Cortex of kidney (tissue), 1 donor: ENCODE results near the gene CD177.
"Not testable (repeated sequence)": the region's sequence is repeated elsewhere in the genome, so short reads cannot be mapped to it uniquely, and the experiment has no call there.

Source experiments
- DNase-seq: peaks from one replicate; lab custom pipeline; 2025; lab: John Stamatoyannopoulos, UW

Gene CD177

GRCh38 chr19:43353606-43354304, at the start of gene CD177:
CD177 (plus strand) TSS chr19:43353686; CDS start chr19:43353715, 29 bp downstream.
- no peak for DNase-seq

- no peak for DNase-seq
These were observed 47.8 kb upstream of the CD177 start for GRCh38 chr19:43305642-43306041.

- no peak for DNase-seq
These were observed 47.4 kb upstream of the CD177 start for GRCh38 chr19:43306097-43306496.

GRCh38 chr19:43308244-43308815, 45.2 kb upstream of the CD177 start:
- no peak for DNase-seq

DNA sequence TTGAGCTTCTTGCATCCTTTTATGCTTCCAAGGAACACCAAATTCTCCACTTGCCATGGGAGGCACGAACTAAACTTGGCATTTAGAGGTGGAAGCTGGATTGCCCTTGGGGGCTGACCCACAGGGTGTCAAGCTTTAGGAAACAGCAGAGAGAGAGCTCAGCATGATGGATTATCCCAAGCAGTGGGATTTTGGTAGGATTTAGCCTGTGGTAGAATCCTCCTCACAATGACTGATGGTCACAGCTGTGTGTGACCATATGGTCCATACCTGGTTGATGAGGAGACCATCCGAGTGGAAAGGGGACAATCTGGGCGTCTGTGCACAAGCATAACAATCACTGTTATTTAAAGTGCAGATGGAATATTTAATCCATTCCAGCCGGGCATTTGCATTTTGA, 44.0 kb upstream of the CD177 start:
- no peak for DNase-seq

GRCh38 chr19:43310221-43310620, 43.3 kb upstream of the CD177 start:
- DNase-seq: no peak

DNA sequence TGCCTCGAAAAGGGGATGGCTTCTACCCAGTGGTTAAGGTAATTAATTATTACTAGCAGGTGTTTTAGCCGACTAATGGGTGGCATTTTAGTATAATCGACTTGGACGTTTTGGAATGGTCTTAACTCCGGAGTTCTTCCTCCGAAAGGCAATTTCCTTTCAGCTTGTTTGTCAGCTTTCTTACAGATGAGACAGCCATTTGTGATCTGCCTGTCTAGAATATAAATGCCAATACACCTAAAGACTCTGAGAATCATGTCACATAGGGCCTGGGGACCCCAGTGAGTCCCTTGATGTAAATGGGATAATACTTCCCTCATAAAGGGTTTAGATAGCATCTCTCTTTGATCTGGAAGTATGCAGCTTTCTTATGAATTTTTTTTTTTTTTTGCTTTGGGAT, 42.2 kb upstream of the CD177 start:
- DNase-seq: no peak

DNA sequence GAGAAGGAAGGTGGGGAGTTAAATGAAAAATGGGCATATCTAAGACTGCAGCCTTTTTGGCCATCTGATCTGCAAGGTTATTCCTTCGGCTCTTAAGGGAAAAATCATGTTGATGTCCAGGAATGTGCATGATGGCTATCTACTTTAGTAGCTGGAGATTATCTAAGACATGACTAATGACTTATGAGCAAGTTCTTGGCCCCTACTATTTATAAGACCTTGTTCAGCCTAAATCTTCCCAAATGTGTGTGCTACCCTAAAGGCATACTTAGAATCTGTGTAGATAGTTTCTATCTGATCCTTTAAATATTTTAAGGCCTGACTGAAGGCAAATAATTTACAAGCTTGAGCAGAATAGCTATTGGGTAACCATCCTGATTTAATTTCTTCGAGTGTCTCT, 41.8 kb upstream of the CD177 start:
- DNase-seq: no peak

DNA sequence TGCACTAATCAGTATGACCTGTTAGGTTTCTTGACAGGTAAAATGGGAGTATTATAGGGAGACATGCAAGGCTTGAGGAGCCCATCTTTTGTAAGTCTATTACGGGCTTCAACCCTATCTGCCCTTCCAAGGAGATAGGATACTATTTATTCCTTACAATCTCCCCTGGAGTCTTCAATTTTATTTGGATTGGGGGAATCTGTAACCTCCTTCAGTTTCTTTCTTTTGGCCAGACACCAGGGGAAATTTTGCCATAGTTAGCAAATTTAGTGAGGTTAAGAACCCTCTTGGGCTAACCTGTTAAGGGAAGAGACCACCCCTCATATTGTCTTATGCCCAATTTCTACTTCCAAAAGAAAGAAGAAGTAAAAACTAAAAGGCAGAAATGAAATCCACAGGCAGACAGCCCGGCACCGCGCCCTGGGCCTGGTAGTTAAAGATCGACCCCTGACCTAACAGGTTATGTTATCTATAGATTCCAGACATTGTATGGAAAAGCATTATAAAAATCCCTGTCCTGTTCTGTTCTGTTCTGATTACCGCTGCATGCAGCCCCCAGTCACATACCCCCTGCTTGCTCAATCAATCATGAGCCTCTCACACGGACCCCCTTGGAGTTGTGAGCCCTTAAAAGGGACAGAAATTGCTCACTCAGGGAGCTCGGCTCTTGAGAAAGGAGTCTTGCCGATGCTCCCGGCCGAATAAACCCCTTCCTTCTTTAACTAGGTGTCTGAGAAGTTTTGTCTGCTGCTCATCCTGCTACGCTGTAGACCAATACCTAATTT, 39.6 kb upstream of the CD177 start:
- DNase-seq: no peak

GRCh38 chr19:43315851-43316250, 37.6 kb upstream of the CD177 start:
- no peak for DNase-seq

GRCh38 chr19:43316591-43317319, 36.7 kb upstream of the CD177 start:
- DNase-seq: no peak

GRCh38 chr19:43318203-43318602, 35.3 kb upstream of the CD177 start:
- DNase-seq: no peak

- no peak for DNase-seq
These were observed 34.6 kb upstream of the CD177 start for GRCh38 chr19:43318796-43319314.

GRCh38 chr19:43320546-43320945, 32.9 kb upstream of the CD177 start:
- no peak for DNase-seq

DNA sequence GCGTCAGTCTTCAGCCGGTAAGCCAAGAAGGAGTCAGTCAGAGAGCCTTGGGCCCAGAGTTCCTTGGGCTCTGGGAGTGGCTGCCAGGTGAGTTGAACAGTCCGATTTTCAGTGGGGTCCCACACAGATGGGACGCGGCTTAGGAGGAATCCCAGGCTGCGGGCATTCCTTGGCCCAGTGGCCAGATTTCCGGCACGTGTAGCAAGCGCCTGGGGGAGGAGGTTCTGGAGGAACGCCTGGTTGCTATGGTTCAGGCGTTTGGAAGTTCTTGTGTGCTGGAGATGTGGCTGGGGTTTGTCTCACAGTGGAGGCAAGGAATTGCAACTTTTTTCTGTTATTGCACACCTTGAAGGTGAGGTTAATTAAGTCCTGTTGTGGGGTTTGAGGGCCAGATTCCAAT, 26.7 kb upstream of the CD177 start:
- DNase-seq: not testable (repeated sequence)

GRCh38 chr19:43328561-43328960, 24.9 kb upstream of the CD177 start:
- not testable (repeated sequence) for DNase-seq

DNA sequence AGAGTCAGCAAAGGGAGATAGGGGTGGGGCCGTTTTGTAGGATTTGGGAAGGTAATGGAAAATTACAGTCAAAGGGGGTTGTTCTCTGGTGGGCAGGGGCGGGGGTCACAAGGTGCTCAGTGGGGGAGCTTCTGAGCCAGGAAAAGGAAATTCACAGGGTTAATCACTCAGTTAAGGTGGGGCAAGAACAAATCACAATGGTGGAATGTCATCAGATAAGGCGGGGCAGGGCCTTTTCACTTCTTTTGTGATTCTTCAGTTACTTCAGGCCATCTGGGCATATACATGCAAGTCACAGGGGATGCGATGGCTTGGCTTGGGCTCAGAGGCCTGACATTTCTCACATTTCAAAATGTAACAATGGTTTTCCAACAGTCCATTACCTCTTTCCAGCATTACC, 24.4 kb upstream of the CD177 start:
- DNase-seq: not testable (repeated sequence)

GRCh38 chr19:43329989-43330388, 23.5 kb upstream of the CD177 start:
- no peak for DNase-seq

DNA sequence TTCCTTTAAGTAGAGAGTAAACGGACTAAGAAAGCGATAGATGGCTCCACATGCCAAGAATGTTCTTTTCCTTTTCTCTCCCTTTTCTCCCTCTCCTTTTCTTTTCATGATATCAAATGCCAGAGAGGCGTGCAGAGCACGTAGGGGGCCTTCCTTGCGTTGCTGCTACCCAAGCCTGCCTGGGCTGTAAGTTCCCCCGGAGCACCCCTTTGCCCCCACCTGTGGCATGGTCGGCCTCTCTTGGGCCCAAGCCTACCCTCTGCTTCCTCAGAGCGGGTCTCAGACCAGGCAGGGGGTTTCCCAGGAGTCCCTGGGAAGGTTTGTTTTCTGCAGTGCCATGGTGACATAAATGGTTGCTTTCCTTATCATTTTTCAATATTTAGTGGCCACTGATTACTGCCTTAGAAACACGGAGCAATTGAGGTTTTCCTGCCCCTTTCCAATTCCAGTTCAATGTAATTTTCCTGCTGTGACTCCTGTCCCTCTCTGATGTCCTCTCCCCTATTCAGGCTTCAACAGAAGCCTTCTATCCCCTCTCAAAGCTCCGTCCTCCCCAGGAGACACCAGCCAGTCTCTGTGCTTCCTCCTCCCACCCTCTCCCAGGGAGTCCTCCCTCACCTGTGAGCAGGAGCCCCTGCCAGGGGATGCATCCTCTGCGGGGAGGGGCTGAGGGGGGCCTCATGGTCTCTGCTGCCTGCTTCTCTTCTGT, 22.6 kb upstream of the CD177 start:
- no peak for DNase-seq

DNA sequence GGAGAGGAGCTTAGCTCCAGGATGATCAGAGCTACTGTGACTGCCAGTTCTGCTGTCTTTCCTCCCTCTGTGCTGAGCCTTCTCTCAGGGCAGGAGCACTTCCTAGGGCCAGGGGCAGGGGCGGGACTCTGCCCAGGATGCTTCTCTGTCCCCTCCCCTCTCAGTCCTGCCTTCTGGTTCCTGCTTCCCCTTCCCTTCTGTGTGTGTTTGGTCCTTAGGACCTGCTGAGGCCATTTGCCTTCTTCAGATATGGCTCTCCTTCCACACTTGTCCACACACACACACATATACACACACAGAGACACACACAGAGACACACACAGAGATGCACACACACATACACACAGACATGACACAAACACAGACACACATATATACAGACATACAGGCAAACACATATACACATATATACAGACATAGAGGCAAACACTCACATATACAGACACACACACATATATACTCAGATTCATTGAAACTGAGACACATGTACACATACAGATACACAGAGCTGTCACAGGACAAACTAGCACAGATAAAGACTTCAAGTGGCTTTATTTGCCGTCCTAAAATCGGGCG, 22.0 kb upstream of the CD177 start:
- DNase-seq: no peak
